Loucy (cell line): ENCODE measurements around the gene MUS81.

ENCODE experiments used
- H2AFZ ChIP-seq: fragments of 200-600 bp; sonication (generic); 2 replicates; pipeline ENCODE4 v1.6.0; 2016; ENCODE audit warnings: antibody characterized with exemption, mild to moderate bottlenecking, low read length, moderate library complexity
- H3F3A ChIP-seq: fragments of 200-600 bp; 2 replicates; pipeline ENCODE4 v1.6.0; 2016; ENCODE audit warnings: antibody characterized with exemption, low read depth, mild to moderate bottlenecking
- H3K27me3 ChIP-seq: fragments of 200-600 bp; sonication (generic); 2 replicates; pipeline ENCODE4 v1.6.1; 2014; ENCODE audit warnings: low read length, mild to moderate bottlenecking; ENCODE audit not compliant: insufficient read depth, poor library complexity, severe bottlenecking
- H3K36me3 ChIP-seq: fragments of 200-600 bp; sonication (generic); 2 replicates; pipeline ENCODE4 v1.6.1; 2016; ENCODE audit warnings: low read length; ENCODE audit not compliant: insufficient read depth
- H3K4me1 ChIP-seq: fragments of 200-600 bp; sonication (generic); 2 replicates; pipeline ENCODE4 v1.5.1; 2014; ENCODE audit warnings: low read length, mild to moderate bottlenecking; ENCODE audit not compliant: insufficient read depth, poor library complexity, severe bottlenecking
- H3K4me2 ChIP-seq: fragments of 200-600 bp; sonication (generic); 2 replicates; pipeline ENCODE4 v1.6.0; 2014; ENCODE audit warnings: antibody characterized with exemption, low read length, low read depth, mild to moderate bottlenecking; ENCODE audit not compliant: poor library complexity, severe bottlenecking
- H3K4me3 ChIP-seq: fragments of 200-600 bp; sonication (generic); 2 replicates; pipeline ENCODE4 v1.5.1; 2014; ENCODE audit warnings: low read length, mild to moderate bottlenecking, mixed read lengths; ENCODE audit not compliant: poor library complexity, severe bottlenecking
- H3K79me2 ChIP-seq: fragments of 200-600 bp; sonication (generic); 2 replicates; pipeline ENCODE4 v1.6.1; 2014; ENCODE audit warnings: low read length; ENCODE audit not compliant: insufficient read depth
- H3K9ac ChIP-seq: fragments of 200-600 bp; sonication (generic); 2 replicates; pipeline ENCODE4 v1.6.0; 2014; ENCODE audit warnings: mild to moderate bottlenecking, low read depth, low read length, moderate library complexity; ENCODE audit not compliant: poor library complexity, severe bottlenecking
- H3K9me2 ChIP-seq: fragments of 200-600 bp; sonication (generic); replicated peaks from 2 replicates; pipeline ENCODE4 v1.6.1; 2016; ENCODE audit warnings: low read depth, low read length, mixed read lengths
- H3K9me3 ChIP-seq: fragments of 200-600 bp; sonication (generic); 2 replicates; pipeline ENCODE4 v1.6.1; 2014; ENCODE audit warnings: mild to moderate bottlenecking, antibody characterized with exemption, low read length, low read depth; ENCODE audit not compliant: insufficient read depth
- H4K20me1 ChIP-seq: fragments of 200-600 bp; sonication (generic); 2 replicates; pipeline ENCODE4 v1.6.0; 2014; ENCODE audit warnings: antibody characterized with exemption, low read length, mild to moderate bottlenecking; ENCODE audit not compliant: insufficient read depth, poor library complexity, severe bottlenecking
- CTCF ChIP-seq: fragments of 200-600 bp; sonication (generic); conservative IDR thresholded peaks from 2 replicates; pipeline ENCODE4 v1.5.1; 2014; ENCODE audit warnings: mild to moderate bottlenecking, antibody characterized with exemption, low read length
- EZH2phosphoT487 ChIP-seq: fragments of 200-600 bp; IDR thresholded peaks from 2 replicates; pipeline ENCODE4 v1.6.1; 2018; ENCODE audit warnings: antibody characterized with exemption, mild to moderate bottlenecking, moderate library complexity, borderline replicate concordance

MUS81 gene

GRCh38 chr11:65814131-65814985, 45.9 kb upstream of the MUS81 start:
- H2AFZ ChIP-seq = no peak overlapping the region
- H3K4me2 ChIP-seq = no peak overlapping the region
- no peak for TF ChIP-seq EZH2phosphoT487
- TF ChIP-seq CTCF = no peak
- no peak overlapping the region for H3K4me3 ChIP-seq
- H3K27me3 ChIP-seq = no peaks in the 10 kb centered on the region
- H4K20me1 ChIP-seq = no peaks in the 10 kb centered on the region
- H3K9me2 ChIP-seq = no peaks in the 10 kb centered on the region
- no peak overlapping the region for H3K9ac ChIP-seq
- H3K4me1 ChIP-seq = peaks cover 13% of the 10 kb centered on the region
- H3F3A ChIP-seq = peaks cover 4% of the 10 kb centered on the region; the same call in 1 of the 2 replicates
- no peaks in the 10 kb centered on the region for H3K36me3 ChIP-seq
- H3K9me3 ChIP-seq = no peaks in the 10 kb centered on the region
- H3K79me2 ChIP-seq = peaks cover 13% of the 10 kb centered on the region; the same call in 1 of the 2 replicates

- Histone ChIP-seq H3F3A (peaks cover 4% of the 10 kb centered on the region; the same call in 1 of the 2 replicates), H3K9me3 (no peaks in the 10 kb centered on the region), H3K36me3 (no peaks in the 10 kb centered on the region), H4K20me1 (no peaks in the 10 kb centered on the region), H3K9ac (no peak overlapping the region), H3K27me3 (no peaks in the 10 kb centered on the region), H3K4me3 (no peak overlapping the region), H3K9me2 (no peaks in the 10 kb centered on the region), H3K4me1 (peaks cover 13% of the 10 kb centered on the region), H3K79me2 (peaks cover 13% of the 10 kb centered on the region; the same call in 1 of the 2 replicates), H3K4me2 (no peak overlapping the region), H2AFZ (no peak overlapping the region)
- no peak for TF ChIP-seq EZH2phosphoT487
- no peak for TF ChIP-seq CTCF
Measured at GRCh38 chr11:65814986-65815565, 45.2 kb upstream of the MUS81 start.

GRCh38 chr11:65816696-65817095, 43.5 kb upstream of the MUS81 start:
- Histone ChIP-seq H4K20me1 (no peaks in the 10 kb centered on the region), H3K4me1 (peaks cover 13% of the 10 kb centered on the region), H3K27me3 (no peaks in the 10 kb centered on the region), H3K4me2 (peak overlapping the region; percentile 87), H3K9me2 (no peaks in the 10 kb centered on the region), H3K4me3 (peak overlapping the region; percentile 77), H3K79me2 (peaks cover 13% of the 10 kb centered on the region; the same call in 1 of the 2 replicates), H3F3A (peaks cover 4% of the 10 kb centered on the region; the same call in 1 of the 2 replicates), H2AFZ (no peak overlapping the region), H3K9ac (no peak overlapping the region), H3K9me3 (no peaks in the 10 kb centered on the region), H3K36me3 (no peaks in the 10 kb centered on the region)
- TF ChIP-seq CTCF = no peak
- TF ChIP-seq EZH2phosphoT487 = no peak
